RWPE2 (cell line): ENCODE data around the gene MS4A15.

ENCODE experiments used
- ATAC-seq: fragments of 200-7000 bp; cut with Tn5 transposase; 3 replicates; pipeline ENCODE4 v1.9.1; 2021; ENCODE audit warnings: low read depth
- DNase-seq: peaks from one replicate; pipeline ENCODE4 v3.0.0-alpha.2; 2020; ENCODE audit warnings: low spot score
- H3K27ac ChIP-seq: fragments of 450-650 bp; 2 replicates; pipeline ENCODE4 v1.5.1; 2017; ENCODE audit warnings: mild to moderate bottlenecking; ENCODE audit not compliant: poor library complexity, severe bottlenecking
- H3K27me3 ChIP-seq: fragments of 250-450 bp; sonication (Bioruptor Pico); 2 replicates; pipeline ENCODE4 v1.5.1; 2021; ENCODE audit warnings: mild to moderate bottlenecking, moderate library complexity; ENCODE audit not compliant: insufficient read depth, poor library complexity, severe bottlenecking
- H3K36me3 ChIP-seq: fragments of 250-450 bp; sonication (Bioruptor Pico); 2 replicates; pipeline ENCODE4 v1.5.1; 2020; ENCODE audit warnings: low read depth, mild to moderate bottlenecking, moderate library complexity
- H3K4me1 ChIP-seq: fragments of 250-450 bp; sonication (Bioruptor Pico); 2 replicates; pipeline ENCODE4 v1.5.1; 2021; ENCODE audit warnings: mild to moderate bottlenecking, moderate library complexity; ENCODE audit not compliant: insufficient read depth, poor library complexity, severe bottlenecking
- H3K4me3 ChIP-seq: fragments of 250-450 bp; sonication (Bioruptor Pico); 2 replicates; pipeline ENCODE4 v1.5.1; 2021; ENCODE audit warnings: mild to moderate bottlenecking, moderate library complexity; ENCODE audit not compliant: severe bottlenecking
- H3K9me3 ChIP-seq: fragments of 250-450 bp; sonication (Bioruptor Pico); 2 replicates; pipeline ENCODE4 v1.5.1; 2021; ENCODE audit warnings: mild to moderate bottlenecking, moderate library complexity; ENCODE audit not compliant: severe bottlenecking
- CTCF ChIP-seq: fragments of 450-650 bp; IDR thresholded peaks from one replicate; pipeline ENCODE4 v1.5.1; 2017; ENCODE audit warnings: mild to moderate bottlenecking, moderate library complexity; ENCODE audit not compliant: poor library complexity, severe bottlenecking

The MS4A15 gene

GRCh38 chr11:60765355-60765754 lies 8.7 kb downstream of the MS4A15 start:
- Histone ChIP-seq H3K27ac (no peak overlapping the region), H3K27me3 (peaks cover 3% of the 10 kb centered on the region), H3K4me3 (no peak overlapping the region), H3K9me3 (no peaks in the 10 kb centered on the region), H3K36me3 (no peaks in the 10 kb centered on the region), H3K4me1 (no peaks in the 10 kb centered on the region)
- no peak for ATAC-seq
- no peak for TF ChIP-seq CTCF
- no peak for DNase-seq

GRCh38 chr11:60766547-60766946 lies 9.9 kb downstream of the MS4A15 start:
- Histone ChIP-seq H3K4me3 (no peak overlapping the region), H3K36me3 (no peaks in the 10 kb centered on the region), H3K27me3 (no peaks in the 10 kb centered on the region), H3K4me1 (no peaks in the 10 kb centered on the region), H3K9me3 (no peaks in the 10 kb centered on the region), H3K27ac (no peak overlapping the region)
- DNase-seq (no peak), ATAC-seq (no peak)
- TF ChIP-seq CTCF: no peak

- ATAC-seq (no peak), DNase-seq (no peak)
- no peaks in the 10 kb centered on the region for H3K27me3 ChIP-seq
- H3K4me3 ChIP-seq: no peak overlapping the region
- no peaks in the 10 kb centered on the region for H3K4me1 ChIP-seq
- H3K9me3 ChIP-seq: no peaks in the 10 kb centered on the region
- no peak overlapping the region for H3K27ac ChIP-seq
- TF ChIP-seq CTCF: peak; percentile 29
- no peaks in the 10 kb centered on the region for H3K36me3 ChIP-seq
These were observed 10.7 kb downstream of the MS4A15 start for GRCh38 chr11:60767388-60767811.

GRCh38 chr11:60768202-60768601 lies 11.5 kb downstream of the MS4A15 start:
- no peaks in the 10 kb centered on the region for H3K36me3 ChIP-seq
- no peak overlapping the region for H3K4me3 ChIP-seq
- H3K4me1 ChIP-seq: no peaks in the 10 kb centered on the region
- no peaks in the 10 kb centered on the region for H3K9me3 ChIP-seq
- DNase-seq (no peak), ATAC-seq (no peak)
- no peak for TF ChIP-seq CTCF
- no peak overlapping the region for H3K27ac ChIP-seq
- H3K27me3 ChIP-seq: no peaks in the 10 kb centered on the region

- Histone ChIP-seq H3K27ac (no peak overlapping the region), H3K4me3 (no peak overlapping the region), H3K4me1 (no peaks in the 10 kb centered on the region), H3K27me3 (no peaks in the 10 kb centered on the region), H3K36me3 (no peaks in the 10 kb centered on the region), H3K9me3 (no peaks in the 10 kb centered on the region)
- ATAC-seq (peak; percentile 64), DNase-seq (no peak)
- TF ChIP-seq CTCF: no peak
These were observed 12.6 kb downstream of the MS4A15 start for GRCh38 chr11:60769273-60769672.
